GM10266 (cell line): ENCODE measurements around the gene TMEM167B.

Experiments used
- DNase-seq: peaks from one replicate; pipeline ENCODE4 v3.0.0; 2012; ENCODE audit errors: extremely low spot score
- TF ChIP-seq, protein P1 (sequence below): IDR thresholded peaks from 2 replicates; pipeline ENCODE4 v1.5.1; 2012; ENCODE audit warnings: mild to moderate bottlenecking, low read depth; ENCODE audit not compliant: control insufficient read depth, insufficient read depth; ENCODE audit errors: missing control alignments

TMEM167B gene

DNA sequence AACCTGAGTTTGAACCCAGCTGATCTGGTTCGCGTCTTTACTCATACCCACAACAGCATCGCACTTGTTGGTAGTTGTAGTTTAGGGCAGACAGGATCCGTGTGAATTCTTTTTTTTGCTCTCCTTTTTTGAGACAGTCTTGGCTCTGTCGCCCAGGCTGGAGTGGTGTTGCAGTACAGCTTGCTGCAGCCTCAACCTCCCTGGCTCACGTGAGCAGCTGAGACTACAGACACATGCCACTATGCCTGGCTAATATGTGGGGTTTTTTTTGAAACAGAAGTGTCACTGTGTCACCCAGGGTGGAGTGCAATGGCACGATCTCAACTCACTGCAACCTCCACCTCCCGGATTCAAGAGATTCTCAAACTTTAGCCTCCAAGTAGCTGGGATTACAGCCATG lies 22.7 kb upstream of the TMEM167B start:
- DNase-seq: no peak
- TF ChIP-seq, protein P1, sequence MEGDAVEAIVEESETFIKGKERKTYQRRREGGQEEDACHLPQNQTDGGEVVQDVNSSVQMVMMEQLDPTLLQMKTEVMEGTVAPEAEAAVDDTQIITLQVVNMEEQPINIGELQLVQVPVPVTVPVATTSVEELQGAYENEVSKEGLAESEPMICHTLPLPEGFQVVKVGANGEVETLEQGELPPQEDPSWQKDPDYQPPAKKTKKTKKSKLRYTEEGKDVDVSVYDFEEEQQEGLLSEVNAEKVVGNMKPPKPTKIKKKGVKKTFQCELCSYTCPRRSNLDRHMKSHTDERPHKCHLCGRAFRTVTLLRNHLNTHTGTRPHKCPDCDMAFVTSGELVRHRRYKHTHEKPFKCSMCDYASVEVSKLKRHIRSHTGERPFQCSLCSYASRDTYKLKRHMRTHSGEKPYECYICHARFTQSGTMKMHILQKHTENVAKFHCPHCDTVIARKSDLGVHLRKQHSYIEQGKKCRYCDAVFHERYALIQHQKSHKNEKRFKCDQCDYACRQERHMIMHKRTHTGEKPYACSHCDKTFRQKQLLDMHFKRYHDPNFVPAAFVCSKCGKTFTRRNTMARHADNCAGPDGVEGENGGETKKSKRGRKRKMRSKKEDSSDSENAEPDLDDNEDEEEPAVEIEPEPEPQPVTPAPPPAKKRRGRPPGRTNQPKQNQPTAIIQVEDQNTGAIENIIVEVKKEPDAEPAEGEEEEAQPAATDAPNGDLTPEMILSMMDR: no peak

- DNase-seq: no peak
Observed at GRCh38 chr1:109069294-109069693, 21.3 kb upstream of the TMEM167B start.

GRCh38 chr1:109075531-109076490 lies 14.8 kb upstream of the TMEM167B start, which contains the start of gene TAF13:
TSS of gene TAF13 (minus strand) at chr1:109076003. CDS start at chr1:109075947, 56 bp downstream.
- TF ChIP-seq, protein P1: no peak
- peak; percentile 96 for DNase-seq

More at GRCh38 chr1:109069294-109069693, 21.3 kb upstream of the TMEM167B start:
- TF ChIP-seq, protein P1: no peak

GRCh38 chr1:109078317-109078716 lies 12.2 kb upstream of the TMEM167B start:
- TF ChIP-seq, protein P1: no peak
- DNase-seq: no peak

DNA sequence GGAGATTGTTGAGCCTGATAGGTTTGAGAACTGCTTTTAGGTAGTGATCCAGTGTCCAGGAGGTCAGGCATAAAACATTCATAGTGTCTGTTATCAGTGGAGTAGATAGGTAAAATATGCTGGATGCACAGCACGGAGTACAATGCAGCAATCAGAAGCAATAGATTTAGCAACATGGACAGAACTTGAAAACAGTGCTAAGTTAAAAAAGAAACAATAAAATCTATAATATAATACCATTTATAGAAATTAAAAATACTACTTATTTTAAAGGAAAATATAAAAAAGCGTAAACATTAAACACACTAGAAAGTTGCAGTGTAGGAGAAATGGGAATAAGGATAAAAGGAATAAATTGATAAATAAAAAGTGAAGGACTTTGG lies 11.3 kb upstream of the TMEM167B start:
- DNase-seq: no peak
- TF ChIP-seq, protein P1: no peak

GRCh38 chr1:109080441-109081082 lies 10.0 kb upstream of the TMEM167B start:
- TF ChIP-seq, protein P1: no peak
- DNase-seq: no peak
